ENCODE measurements around the gene CCDC187. TPM values are rescaled to one million over a fixed set of nuclear protein-coding genes. Genes with fewer than 3 reads are reported as not detected.

Gene CCDC187
- total RNA-seq, 1 donor from 2014 or later: not detected

DNA sequence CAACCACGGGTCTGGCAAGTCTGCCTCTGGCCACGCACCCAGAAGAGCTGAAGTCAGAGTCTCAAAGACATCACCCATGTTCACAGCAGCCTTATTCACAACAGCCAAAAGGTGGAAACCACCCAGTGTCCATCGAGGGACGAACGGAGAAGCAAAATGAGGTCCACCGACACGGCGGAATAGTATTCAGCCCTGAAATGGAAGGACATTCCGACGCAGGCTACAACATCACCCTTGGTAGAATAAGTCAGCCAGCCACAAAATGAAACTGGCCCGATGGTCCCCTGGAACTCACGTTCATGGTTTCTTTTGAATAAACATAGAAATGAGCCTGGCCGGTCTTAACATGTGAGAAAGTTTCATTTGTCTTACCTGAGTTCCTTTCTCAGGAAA, 16.9 kb downstream of the CCDC187 start:
- no peaks in the 10 kb centered on the region for H4K20me1 ChIP-seq (ENCODE audit: low read depth)
- H3K27me3 ChIP-seq: no peaks in the 10 kb centered on the region
- no peaks in the 10 kb centered on the region for H3K79me2 ChIP-seq (ENCODE audit: low read depth)
- H3K9me3 Mint-ChIP-seq: no peaks in the 10 kb centered on the region
- no peak overlapping the region for H3K4me3 Mint-ChIP-seq
- H3F3A ChIP-seq (ENCODE audit: low read depth): no peaks in the 10 kb centered on the region
- no peak overlapping the region for H2AFZ ChIP-seq (replicated peaks)
- H3K4me1 ChIP-seq: peaks cover 3% of the 10 kb centered on the region
- no peak overlapping the region for H3K9ac ChIP-seq
- no peak for DNase-seq (ENCODE audit: low spot score)
- H3K36me3 ChIP-seq: no peaks in the 10 kb centered on the region
- no peaks in the 10 kb centered on the region for H3K9me3 ChIP-seq (ENCODE audit: low read depth)
- H3K4me1 Mint-ChIP-seq: peaks cover 6% of the 10 kb centered on the region
- TF ChIP-seq EZH2 (IDR thresholded peaks at IDR 0.05): no peak
- no peak for TF ChIP-seq EZH2phosphoT487 (IDR thresholded peaks at IDR 0.05)
- TF ChIP-seq, protein P1, sequence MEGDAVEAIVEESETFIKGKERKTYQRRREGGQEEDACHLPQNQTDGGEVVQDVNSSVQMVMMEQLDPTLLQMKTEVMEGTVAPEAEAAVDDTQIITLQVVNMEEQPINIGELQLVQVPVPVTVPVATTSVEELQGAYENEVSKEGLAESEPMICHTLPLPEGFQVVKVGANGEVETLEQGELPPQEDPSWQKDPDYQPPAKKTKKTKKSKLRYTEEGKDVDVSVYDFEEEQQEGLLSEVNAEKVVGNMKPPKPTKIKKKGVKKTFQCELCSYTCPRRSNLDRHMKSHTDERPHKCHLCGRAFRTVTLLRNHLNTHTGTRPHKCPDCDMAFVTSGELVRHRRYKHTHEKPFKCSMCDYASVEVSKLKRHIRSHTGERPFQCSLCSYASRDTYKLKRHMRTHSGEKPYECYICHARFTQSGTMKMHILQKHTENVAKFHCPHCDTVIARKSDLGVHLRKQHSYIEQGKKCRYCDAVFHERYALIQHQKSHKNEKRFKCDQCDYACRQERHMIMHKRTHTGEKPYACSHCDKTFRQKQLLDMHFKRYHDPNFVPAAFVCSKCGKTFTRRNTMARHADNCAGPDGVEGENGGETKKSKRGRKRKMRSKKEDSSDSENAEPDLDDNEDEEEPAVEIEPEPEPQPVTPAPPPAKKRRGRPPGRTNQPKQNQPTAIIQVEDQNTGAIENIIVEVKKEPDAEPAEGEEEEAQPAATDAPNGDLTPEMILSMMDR (IDR thresholded peaks at IDR 0.05): no peak
- no peak overlapping the region for H3K4me3 ChIP-seq
- no peak overlapping the region for H3K27ac ChIP-seq
- H3K4me2 ChIP-seq: no peak overlapping the region
- H3K27ac Mint-ChIP-seq: no peak overlapping the region
- H3K27me3 Mint-ChIP-seq (ENCODE audit: insufficient read depth, low read depth): peaks cover 2% of the 10 kb centered on the region
- H3K36me3 Mint-ChIP-seq: no peaks in the 10 kb centered on the region

DNA sequence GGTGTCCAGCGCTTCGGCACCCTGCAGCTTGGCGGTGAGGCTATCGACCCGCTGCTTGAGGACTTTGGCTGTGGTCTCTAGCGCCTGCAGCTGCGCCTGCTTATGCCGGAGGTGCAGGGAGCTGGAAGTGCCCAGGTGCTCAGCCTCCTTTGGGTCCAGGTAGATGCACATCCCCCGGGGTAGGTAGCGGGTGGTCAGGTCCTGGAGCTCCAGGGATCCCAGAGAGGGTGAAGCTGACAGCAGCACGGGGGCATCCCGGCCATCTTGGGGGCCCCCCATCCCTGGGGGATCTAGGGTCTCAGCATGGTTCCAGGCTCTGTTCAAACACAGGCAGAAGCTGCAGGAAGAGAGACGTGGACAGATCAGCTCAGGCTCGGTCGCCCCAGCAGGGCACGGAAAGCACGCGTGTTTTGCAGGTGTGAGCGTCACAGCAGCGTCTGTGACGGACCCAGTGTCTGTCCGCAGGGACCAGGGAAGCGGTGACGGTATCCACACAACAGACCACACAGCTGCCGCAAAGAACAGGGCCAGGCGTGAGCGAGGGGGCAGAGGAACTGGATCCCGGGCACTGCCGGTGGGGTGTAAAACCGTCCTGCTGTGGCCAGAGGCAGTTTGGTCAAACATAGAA, 17.4 kb downstream of the CCDC187 start:
- H3K9me3 Mint-ChIP-seq: no peaks in the 10 kb centered on the region
- Histone ChIP-seq H3K9ac (no peak overlapping the region), H3K9me3 (ENCODE audit: low read depth) (no peaks in the 10 kb centered on the region), H3K4me3 (no peak overlapping the region), H4K20me1 (ENCODE audit: low read depth) (no peaks in the 10 kb centered on the region), H3K27ac (no peak overlapping the region), H3F3A (ENCODE audit: low read depth) (no peaks in the 10 kb centered on the region), H2AFZ (replicated peaks) (no peak overlapping the region), H3K4me1 (peaks cover 3% of the 10 kb centered on the region), H3K4me2 (no peak overlapping the region), H3K36me3 (no peaks in the 10 kb centered on the region), H3K27me3 (no peaks in the 10 kb centered on the region), H3K79me2 (ENCODE audit: low read depth) (no peaks in the 10 kb centered on the region)
- DNase-seq (ENCODE audit: low spot score): no peak
- no peaks in the 10 kb centered on the region for H3K36me3 Mint-ChIP-seq
- peak overlapping the region; percentile 50 for H3K27ac Mint-ChIP-seq
- peaks cover 2% of the 10 kb centered on the region for H3K27me3 Mint-ChIP-seq (ENCODE audit: insufficient read depth, low read depth)
- H3K4me3 Mint-ChIP-seq: no peak overlapping the region
- H3K4me1 Mint-ChIP-seq: peaks cover 6% of the 10 kb centered on the region
- TF ChIP-seq EZH2 (IDR thresholded peaks at IDR 0.05) (no peak), EZH2phosphoT487 (IDR thresholded peaks at IDR 0.05) (no peak)
- TF ChIP-seq, protein P1 (IDR thresholded peaks at IDR 0.05): no peak

DNA sequence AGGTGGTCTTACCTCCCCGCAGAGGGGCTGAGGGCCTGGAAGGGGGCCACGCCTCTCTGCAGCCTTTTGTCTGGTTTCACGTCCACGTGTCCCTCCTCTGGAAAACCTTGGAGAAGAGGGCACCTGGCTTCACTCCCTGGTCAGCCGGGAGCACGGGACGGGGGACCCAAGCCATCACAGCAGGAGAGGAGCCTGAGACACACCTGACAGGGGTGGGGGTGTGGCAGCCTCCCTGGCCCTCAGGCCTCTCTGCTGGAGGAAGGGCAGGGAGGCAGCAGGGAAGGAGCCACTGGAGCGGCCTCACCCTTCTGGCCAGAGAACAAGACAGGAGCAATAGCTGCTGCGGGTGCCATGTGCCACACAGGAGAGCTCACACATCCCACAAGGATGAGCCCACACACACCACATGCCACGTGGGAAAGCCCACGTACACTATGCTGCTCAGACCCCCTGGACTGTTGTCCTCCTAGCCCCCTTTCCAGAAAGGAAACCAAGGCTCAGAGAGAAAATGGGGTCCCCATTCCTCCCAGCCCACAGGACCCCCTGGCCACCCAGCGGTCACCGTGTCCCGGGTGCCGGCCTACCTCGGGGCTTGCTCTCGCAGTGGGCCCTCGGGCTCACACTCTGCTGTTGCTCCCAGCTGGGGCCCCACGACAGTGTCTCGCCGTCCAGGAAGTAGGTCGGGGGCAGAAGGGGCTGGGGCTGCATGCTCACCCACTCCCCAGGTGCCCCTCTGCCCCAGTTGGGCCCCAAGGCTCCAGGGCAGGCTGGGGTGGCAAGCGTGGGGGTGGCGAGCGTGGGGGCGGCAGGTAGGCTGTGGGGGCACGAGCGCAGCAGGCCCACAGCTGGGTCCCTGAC, 18.2 kb downstream of the CCDC187 start:
- H4K20me1 ChIP-seq (ENCODE audit: low read depth): no peaks in the 10 kb centered on the region
- Mint-ChIP-seq H3K36me3 (no peaks in the 10 kb centered on the region), H3K27ac (no peak overlapping the region), H3K27me3 (ENCODE audit: insufficient read depth, low read depth) (peaks cover 7% of the 10 kb centered on the region), H3K9me3 (no peaks in the 10 kb centered on the region), H3K4me3 (no peak overlapping the region), H3K4me1 (peaks cover 4% of the 10 kb centered on the region)
- no peaks in the 10 kb centered on the region for H3K27me3 ChIP-seq
- no peaks in the 10 kb centered on the region for H3K36me3 ChIP-seq
- no peak overlapping the region for H3K4me2 ChIP-seq
- H3K9me3 ChIP-seq (ENCODE audit: low read depth): no peaks in the 10 kb centered on the region
- no peak overlapping the region for H3K27ac ChIP-seq
- H3K4me1 ChIP-seq: peaks cover 3% of the 10 kb centered on the region
- TF ChIP-seq EZH2 (IDR thresholded peaks at IDR 0.05) (no peak), EZH2phosphoT487 (IDR thresholded peaks at IDR 0.05) (no peak)
- TF ChIP-seq, protein P1 (IDR thresholded peaks at IDR 0.05): no peak
- no peak overlapping the region for H3K9ac ChIP-seq
- H3K4me3 ChIP-seq: no peak overlapping the region
- H3K79me2 ChIP-seq (ENCODE audit: low read depth): no peaks in the 10 kb centered on the region
- no peaks in the 10 kb centered on the region for H3F3A ChIP-seq (ENCODE audit: low read depth)
- H2AFZ ChIP-seq (replicated peaks): no peak overlapping the region
- no peak for DNase-seq (ENCODE audit: low spot score)
